Esophagus squamous epithelium (tissue), 5 donors: Measurements from ENCODE around the gene ASGR2. TPM values are rescaled to one million over a fixed set of nuclear protein-coding genes. Genes with fewer than 3 reads are reported as not detected.
"Not testable (repeated sequence)": the region's sequence is repeated elsewhere in the genome, so short reads cannot be mapped to it uniquely, and the experiment has no call there.

Experiments
- DNase-seq: peaks from one replicate; lab custom pipeline; 2025; lab: John Stamatoyannopoulos, UW
- H3K27ac ChIP-seq, 4 donors: fragments of 200-600 bp; sonication (generic); one replicate each; pipeline ENCODE4 v1.5.1; 2016 to 2019; ENCODE audit warnings: mild to moderate bottlenecking in 1 of 4
- H3K27me3 ChIP-seq, 4 donors: fragments of 200-600 bp; sonication (generic); 1 replicate in 3 of 4; 2 replicates in 1 of 4; pipeline versions ENCODE4 v1.5.1 to v1.6.0; 2017 to 2021; ENCODE audit warnings: antibody characterized with exemption in 1 of 4
- H3K36me3 ChIP-seq, 3 donors: fragments of 200-600 bp; sonication (generic); one replicate each; pipeline ENCODE4 v1.5.1; 2016 to 2019
- H3K4me1 ChIP-seq, 3 donors: fragments of 200-600 bp; sonication (generic); one replicate each; pipeline ENCODE4 v1.5.1; 2017 to 2019
- H3K4me3 ChIP-seq, 4 donors: fragments of 200-600 bp; sonication (generic); 1 replicate in 3 of 4; 2 replicates in 1 of 4; pipeline ENCODE4 v1.5.1; 2016 to 2019; ENCODE audit warnings: mild to moderate bottlenecking in 2 of 4, moderate library complexity in 1 of 4
- H3K9me3 ChIP-seq, 3 donors: fragments of 200-600 bp; sonication (generic); one replicate each; pipeline ENCODE4 v1.5.1; 2016 to 2019
- CTCF ChIP-seq, 6 experiments: fragments of 450-650 bp in 4 of 6; fragments of 200-600 bp in 2 of 6; sonication (generic) in 2 of 6; IDR thresholded peaks; one replicate each; pipeline ENCODE4 v1.5.1; 2016 to 2019; ENCODE audit warnings: antibody characterized with exemption in 6 of 6, mild to moderate bottlenecking in 4 of 6, moderate library complexity in 4 of 6
- POLR2A ChIP-seq, 4 donors: fragments of 450-650 bp; IDR thresholded peaks; one replicate each; pipeline ENCODE4 v1.6.1; 2017; ENCODE audit warnings: antibody characterized with exemption in 4 of 4, mild to moderate bottlenecking in 4 of 4, moderate library complexity in 3 of 4
- WGBS, 2 donors: methylation state at CpG; one replicate each; pipeline ENCODE4 v1.1.5; 2018; 5-methylcytosine and 5-hydroxymethylcytosine counted together
- intact Hi-C: fragments of 100-400 bp; cut with DNase I; formaldehyde crosslinking; loops from one replicate; pipeline ENCODE4 v1.15.0; 2022
- total RNA-seq, 4 donors: library from RNA; depleted of rRNA; stranded (reverse); fragments of >200 nt; gene quantifications; one replicate each; pipeline ENCODE4 v1.1.0, GENCODE V29; 2016
- donor health status: DM: yes; HTN: yes; CAD: no.

ASGR2 gene
- total RNA-seq, 4 donors from 2014 or later, result 0.50 to 0.95 TPM; not detected in 2

GRCh38 chr17:7107795-7108559 lies 6.6 kb downstream of the ASGR2 start:
- Histone ChIP-seq H3K36me3 (no peaks in the 10 kb centered on the region), H3K27ac (no peak overlapping the region), H3K9me3 (no peaks in the 10 kb centered on the region), H3K27me3 (peaks cover 0 to 30% (median 0%) of the 10 kb centered on the region in 4 donors), H3K4me1 (no peaks in the 10 kb centered on the region), H3K4me3 (no peak overlapping the region)
- no peak for DNase-seq
- 61 to 71% methylated on average over 14 to 21 of the region's 32 CpGs for WGBS, 2 donors
- intact Hi-C loops, result no loop called here
- TF ChIP-seq POLR2A (IDR thresholded peaks at IDR 0.05) (no peak), CTCF (IDR thresholded peaks at IDR 0.05) (no peak)

- no peaks in the 10 kb centered on the region for H3K36me3 ChIP-seq
- intact Hi-C loops, result no loop called here
- H3K9me3 ChIP-seq, result no peaks in the 10 kb centered on the region
- no peak for DNase-seq
- H3K4me3 ChIP-seq, result no peak overlapping the region
- no peak overlapping the region for H3K27ac ChIP-seq
- no peaks in the 10 kb centered on the region for H3K4me1 ChIP-seq
- H3K27me3 ChIP-seq, result peaks cover 0 to 30% (median 0%) of the 10 kb centered on the region in 4 donors
- TF ChIP-seq CTCF (IDR thresholded peaks at IDR 0.05), result no peak
- no peak for TF ChIP-seq POLR2A (IDR thresholded peaks at IDR 0.05)
- 76 to 91% methylated on average over 11 to 16 of the region's 20 CpGs for WGBS, 2 donors
These were observed 7.4 kb downstream of the ASGR2 start for GRCh38 chr17:7107012-7107754.

- no peaks in the 10 kb centered on the region for H3K36me3 ChIP-seq
- H3K27me3 ChIP-seq, result peaks cover 0 to 35% (median 0%) of the 10 kb centered on the region in 4 donors
- no peaks in the 10 kb centered on the region for H3K9me3 ChIP-seq
- no peaks in the 10 kb centered on the region for H3K4me1 ChIP-seq
- TF ChIP-seq POLR2A (IDR thresholded peaks at IDR 0.05) (no peak), CTCF (IDR thresholded peaks at IDR 0.05) (no peak)
- no peak overlapping the region for H3K27ac ChIP-seq
- 63 to 68% methylated on average over 4 of the region's 6 CpGs for WGBS, 2 donors
- H3K4me3 ChIP-seq, result no peak overlapping the region
- no peak for DNase-seq
- intact Hi-C loops, result no loop called here
These were observed 12.2 kb downstream of the ASGR2 start for GRCh38 chr17:7102421-7102820.

GRCh38 chr17:7101531-7101930 lies 13.1 kb downstream of the ASGR2 start:
- H3K27ac ChIP-seq, result no peak overlapping the region
- H3K36me3 ChIP-seq, result no peaks in the 10 kb centered on the region
- TF ChIP-seq POLR2A (IDR thresholded peaks at IDR 0.05), result no peak
- no peak for TF ChIP-seq CTCF (IDR thresholded peaks at IDR 0.05)
- no peak overlapping the region for H3K4me3 ChIP-seq
- no peak for DNase-seq
- H3K27me3 ChIP-seq, result peaks cover 0 to 31% (median 0%) of the 10 kb centered on the region in 4 donors
- intact Hi-C loops, result no loop called here
- WGBS, 2 donors, result 80 to 95% methylated on average over 6 to 13 of the region's 14 CpGs
- no peaks in the 10 kb centered on the region for H3K9me3 ChIP-seq
- no peaks in the 10 kb centered on the region for H3K4me1 ChIP-seq

GRCh38 chr17:7100641-7101379 lies 13.8 kb downstream of the ASGR2 start:
- WGBS, 2 donors, result 84 to 92% methylated on average over 7 to 26 of the region's 50 CpGs
- DNase-seq, H3K9me3 ChIP-seq, H3K4me1 ChIP-seq, H3K36me3 ChIP-seq, H3K4me3 ChIP-seq, H3K27ac ChIP-seq, intact Hi-C loops: not testable (repeated sequence)
- H3K27me3 ChIP-seq, result peaks cover 0 to 31% (median 0%) of the 10 kb centered on the region in 4 donors
